Fibroblast of skin of back (primary cell): Measurements from ENCODE around the gene SEMA3D.
A peak's percentile ranks its signal among the peaks of the same experiment; 100 is the strongest.

Experiments
- DNase-seq: peaks from one replicate; pipeline ENCODE4 v3.0.0-alpha.2; 2013

Gene SEMA3D

GRCh38 chr7:85183296-85183695, 3.6 kb downstream of the SEMA3D start:
- DNase-seq, result no peak

DNA sequence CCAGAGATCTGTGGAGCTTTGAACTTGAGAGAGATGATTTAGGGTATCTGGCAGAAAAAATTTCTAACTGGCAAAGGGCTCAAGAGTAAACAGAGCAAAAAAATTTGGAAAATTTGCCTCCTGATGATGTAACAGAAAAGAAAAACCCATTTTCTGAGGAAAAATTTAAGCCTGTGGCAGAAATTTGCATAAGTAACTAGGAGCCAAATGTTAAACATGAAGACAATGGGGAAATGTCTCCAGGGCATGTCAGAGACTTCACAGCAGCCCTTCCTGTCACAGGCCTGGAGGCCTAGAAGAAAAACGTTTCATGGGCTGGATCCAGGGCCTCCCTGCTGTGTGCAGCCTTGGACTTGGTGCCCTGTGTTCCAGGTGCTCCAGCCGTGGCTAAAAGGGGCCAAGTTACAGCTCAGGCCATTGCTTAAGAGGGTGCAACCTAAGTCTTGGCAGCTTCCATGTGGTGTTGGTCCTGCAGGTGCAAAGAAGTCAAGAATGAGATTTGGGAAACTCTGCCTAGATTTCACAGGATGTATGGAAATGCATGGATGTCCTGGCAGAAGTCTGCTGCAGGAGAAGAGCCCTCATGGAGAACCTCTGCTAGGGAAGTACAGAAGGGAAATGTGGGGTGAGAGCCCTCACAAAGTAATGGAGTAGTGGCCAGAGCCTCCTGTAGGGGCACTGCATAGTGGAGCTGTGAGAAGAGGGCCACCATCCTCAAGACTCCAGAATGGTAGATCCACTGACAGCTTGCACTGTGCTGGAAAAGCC, 8.1 kb downstream of the SEMA3D start:
- DNase-seq, result no peak

DNA sequence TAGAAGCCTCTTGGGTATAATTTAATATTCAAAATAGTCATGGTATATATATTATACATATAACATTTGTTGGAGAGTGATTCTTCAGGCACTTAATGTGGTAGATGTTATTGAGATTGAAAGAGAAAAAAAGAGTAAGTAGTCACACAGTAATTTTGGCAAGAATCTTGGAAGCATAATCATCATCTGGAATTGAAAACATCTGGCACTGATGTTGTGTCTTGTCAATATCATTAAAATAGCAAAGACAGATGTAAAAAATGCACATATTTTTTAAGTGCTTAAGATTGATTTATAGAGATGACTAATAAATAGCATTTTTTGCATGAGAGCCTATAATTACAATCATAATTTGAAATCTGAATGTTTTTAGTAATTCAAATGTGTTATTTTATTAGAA, 9.5 kb downstream of the SEMA3D start:
- peak; percentile 52 for DNase-seq

- peak; percentile 62 for DNase-seq
Measured at GRCh38 chr7:85176197-85176596, 10.7 kb downstream of the SEMA3D start.

DNA sequence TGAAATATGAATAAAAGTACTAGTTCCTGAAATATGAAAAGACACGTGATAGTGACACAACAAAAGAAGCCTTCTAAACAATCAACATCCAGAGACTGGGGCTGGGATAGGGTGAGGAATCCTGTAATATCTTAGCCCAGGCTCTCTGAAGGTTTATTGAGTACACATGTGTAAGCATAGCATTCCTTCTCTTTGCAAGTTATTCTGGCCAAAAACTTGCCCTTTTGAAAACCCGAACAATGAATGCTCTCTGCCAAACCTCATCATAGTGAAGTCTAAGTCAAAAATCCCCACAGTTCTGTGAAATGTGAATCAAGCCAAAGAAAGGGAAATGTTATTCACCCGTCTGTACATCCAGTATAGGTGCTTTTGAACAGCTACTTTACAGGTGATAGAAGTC, 11.6 kb downstream of the SEMA3D start:
- DNase-seq, result no peak

DNA sequence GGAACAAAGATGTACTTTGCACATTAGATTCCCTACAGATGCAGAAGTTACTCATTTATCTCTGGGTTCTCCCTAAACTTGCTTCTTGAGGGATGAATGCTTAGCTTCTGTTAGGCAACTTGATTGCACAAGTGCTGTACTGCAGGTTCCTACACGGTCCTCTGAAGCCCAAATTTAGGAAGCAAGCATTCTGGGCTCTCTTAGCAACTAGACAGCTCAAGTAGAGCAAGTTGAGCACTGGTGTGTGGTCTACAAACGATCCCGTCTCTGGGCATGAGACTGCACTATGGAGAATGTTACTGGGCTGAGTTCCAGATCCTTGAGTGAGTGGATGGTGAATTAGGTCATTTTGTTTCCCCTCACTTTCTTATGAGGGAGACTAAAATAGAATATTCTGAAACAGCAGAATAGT, 14.3 kb downstream of the SEMA3D start:
- DNase-seq, result peak; percentile 91

- peak; percentile 33 for DNase-seq
Measured at GRCh38 chr7:85167636-85168035, 19.2 kb downstream of the SEMA3D start.

- no peak for DNase-seq
Measured at GRCh38 chr7:85165263-85165662, 21.6 kb downstream of the SEMA3D start.

DNA sequence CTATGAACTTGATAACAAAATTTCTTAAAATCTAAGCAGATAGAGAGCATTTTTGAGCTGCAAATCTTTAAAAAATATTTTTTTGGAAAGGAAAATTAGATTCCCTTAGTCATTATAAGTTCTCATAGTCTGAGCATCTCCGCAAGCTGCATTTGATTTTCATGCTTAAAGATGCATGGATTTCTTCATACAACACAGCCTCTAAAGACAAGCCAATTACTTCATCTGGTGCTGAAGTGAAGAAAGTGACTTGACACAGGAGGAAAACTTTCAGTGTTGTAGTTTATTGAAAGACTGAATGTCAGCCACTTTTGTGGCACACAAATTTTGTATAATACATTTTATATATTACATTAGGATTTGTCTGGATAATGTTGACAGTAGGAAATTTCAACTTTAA, 22.5 kb downstream of the SEMA3D start:
- DNase-seq, result no peak

DNA sequence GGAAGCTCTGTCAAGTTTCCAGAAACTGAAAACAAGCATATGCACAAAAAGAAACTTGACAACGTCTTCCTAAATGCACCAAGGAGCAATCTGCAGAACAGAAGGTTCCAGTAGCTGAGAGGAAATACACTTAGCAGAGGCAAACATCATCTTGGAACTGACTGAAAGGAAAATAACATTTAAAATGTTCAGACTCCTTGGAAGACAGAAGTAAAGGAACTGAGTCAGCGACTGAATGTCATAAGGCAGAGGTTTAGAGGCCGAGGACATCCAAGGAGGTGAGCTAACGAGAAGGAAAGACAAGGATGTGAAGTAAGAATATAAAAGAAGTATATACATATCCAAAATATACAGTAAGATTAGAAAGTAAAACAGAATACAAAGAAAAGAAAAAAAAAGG, 24.1 kb downstream of the SEMA3D start:
- DNase-seq, result no peak

- DNase-seq, result peak; percentile 59
Measured at GRCh38 chr7:85160223-85160622, 26.6 kb downstream of the SEMA3D start.

GRCh38 chr7:85159003-85159402, 27.9 kb downstream of the SEMA3D start:
- no peak for DNase-seq

GRCh38 chr7:85156661-85157208, 30.1 kb downstream of the SEMA3D start:
- DNase-seq, result no peak

DNA sequence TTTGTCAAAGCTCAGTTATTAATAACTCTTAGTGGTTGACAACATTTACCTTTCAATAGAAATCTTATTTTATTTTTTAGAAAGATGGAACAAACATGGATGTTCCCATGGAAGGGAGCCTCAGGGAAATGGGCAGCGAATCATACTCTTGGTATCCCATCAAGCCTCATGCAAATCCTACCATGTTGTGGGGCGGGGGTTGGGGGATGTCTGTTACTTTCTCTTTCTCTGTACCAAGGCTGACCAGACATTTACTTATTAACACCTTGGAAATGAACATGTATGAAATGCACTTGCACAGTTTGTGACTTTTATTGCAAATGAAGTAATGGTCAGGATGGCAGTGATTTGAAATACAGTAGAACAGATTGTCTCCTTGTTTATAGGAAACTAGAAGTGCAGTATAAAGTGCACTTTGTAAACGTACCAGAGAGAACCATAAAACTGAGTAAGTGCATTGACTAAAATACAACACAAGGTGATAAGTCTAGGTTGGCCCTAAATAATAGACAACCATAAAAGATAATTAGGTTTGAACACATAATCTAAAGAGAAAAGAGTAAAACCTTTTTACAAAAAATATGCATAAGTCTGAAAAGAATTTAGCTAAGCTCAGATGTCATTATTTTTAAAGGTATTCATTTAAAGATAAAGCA, 32.4 kb downstream of the SEMA3D start:
- no peak for DNase-seq

- DNase-seq, result no peak
Measured at GRCh38 chr7:85153715-85154114, 33.1 kb downstream of the SEMA3D start.

DNA sequence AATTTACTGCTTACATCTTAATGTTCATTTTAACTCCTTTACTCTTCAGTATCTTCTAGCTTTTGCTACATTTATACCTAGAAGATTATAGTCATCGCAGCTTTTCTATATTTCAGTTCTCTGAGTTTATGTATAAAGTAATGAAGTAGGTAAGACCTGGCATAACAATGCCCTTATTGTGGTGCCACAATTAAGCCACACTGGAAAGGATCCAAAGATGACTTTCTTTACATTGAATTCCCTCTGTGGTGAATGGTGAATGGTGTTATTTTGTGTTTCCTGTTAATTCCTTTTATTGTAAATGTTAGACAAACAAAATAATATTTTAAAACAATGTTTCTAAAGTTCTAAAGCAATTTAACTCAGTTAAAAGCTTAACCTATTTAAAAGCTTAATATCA, 36.2 kb downstream of the SEMA3D start:
- no peak for DNase-seq

GRCh38 chr7:85144771-85145170, 42.1 kb downstream of the SEMA3D start:
- no peak for DNase-seq

GRCh38 chr7:85135977-85136376, 50.9 kb downstream of the SEMA3D start:
- peak; percentile 91 for DNase-seq

GRCh38 chr7:85133560-85133959, 53.3 kb downstream of the SEMA3D start:
- DNase-seq, result no peak

DNA sequence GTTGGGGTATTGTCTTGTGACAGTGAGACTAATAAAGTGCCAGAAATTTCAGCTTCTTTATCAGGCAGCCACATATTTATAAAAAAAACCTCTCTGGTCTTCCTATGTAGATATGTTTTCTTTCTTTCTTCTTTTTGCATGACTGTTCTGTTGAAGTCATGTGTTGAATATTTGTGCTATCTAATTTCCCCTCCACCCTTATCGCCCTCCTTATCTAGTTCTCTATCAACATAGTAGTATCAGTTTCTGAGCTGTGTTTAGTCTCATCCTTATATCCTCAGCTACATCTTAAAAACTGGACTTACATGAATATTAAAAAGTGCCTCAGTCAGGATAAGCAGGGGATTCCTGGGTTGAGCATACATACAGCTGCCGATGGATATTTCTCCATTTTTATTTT, 53.9 kb downstream of the SEMA3D start:
- DNase-seq, result no peak

- no peak for DNase-seq
Measured at GRCh38 chr7:85130702-85131101, 56.2 kb downstream of the SEMA3D start.

- no peak for DNase-seq
Measured at GRCh38 chr7:85126383-85126782, 60.5 kb downstream of the SEMA3D start.

DNA sequence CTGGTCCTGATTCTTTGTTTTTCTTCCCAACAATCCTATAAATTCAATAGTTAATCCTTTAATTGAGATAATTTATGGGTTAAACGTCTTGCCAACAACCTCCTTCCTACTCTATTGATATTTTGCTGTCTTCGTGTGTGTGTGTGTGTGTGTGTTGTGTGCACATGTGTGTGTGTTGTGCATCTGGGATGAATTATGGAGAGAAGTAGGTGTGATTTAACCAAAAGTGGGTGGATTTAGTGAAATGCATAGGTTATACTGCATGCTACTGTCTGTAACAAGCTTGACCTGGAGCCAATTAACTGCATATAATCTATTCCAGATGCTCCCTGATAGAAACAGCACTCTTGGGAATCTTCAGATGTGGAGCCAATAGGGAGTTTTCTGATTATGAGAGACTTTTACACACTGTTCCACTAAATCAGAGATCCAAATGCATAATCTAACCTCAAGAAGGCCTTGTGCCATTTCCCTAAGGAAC, 61.2 kb downstream of the SEMA3D start:
- DNase-seq, result peak; percentile 26

DNA sequence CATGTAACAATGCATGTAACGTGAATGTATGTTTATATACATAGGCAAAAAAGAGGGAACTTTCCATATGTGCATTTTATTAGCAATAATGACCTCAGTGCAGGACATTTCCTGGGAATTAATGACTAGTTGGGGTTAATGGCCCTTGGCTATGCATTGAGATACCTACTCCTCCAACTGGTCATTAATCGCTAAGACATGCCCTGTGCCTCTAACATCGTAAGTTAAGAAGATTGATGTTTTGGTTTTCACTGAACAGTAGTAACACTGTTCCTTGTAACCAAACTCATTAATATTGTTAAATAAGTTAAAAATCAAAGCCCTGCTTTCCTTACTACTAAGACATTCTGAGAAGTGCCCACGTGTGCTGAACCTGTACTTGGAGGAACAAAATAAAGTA, 61.7 kb downstream of the SEMA3D start:
- no peak for DNase-seq
